GM21423 (cell line): ENCODE measurements around the gene AP3M1.
"Not testable (repeated sequence)": the region's sequence is repeated elsewhere in the genome, so short reads cannot be mapped to it uniquely, and the experiment has no call there.

Experiments used
- ATAC-seq: cut with Tn5 transposase; IDR thresholded peaks from one replicate; pipeline ENCODE4 v1.9.1; 2021; ENCODE audit warnings: mild to moderate bottlenecking, moderate library complexity; ENCODE audit not compliant: unreplicated experiment

The AP3M1 gene

DNA sequence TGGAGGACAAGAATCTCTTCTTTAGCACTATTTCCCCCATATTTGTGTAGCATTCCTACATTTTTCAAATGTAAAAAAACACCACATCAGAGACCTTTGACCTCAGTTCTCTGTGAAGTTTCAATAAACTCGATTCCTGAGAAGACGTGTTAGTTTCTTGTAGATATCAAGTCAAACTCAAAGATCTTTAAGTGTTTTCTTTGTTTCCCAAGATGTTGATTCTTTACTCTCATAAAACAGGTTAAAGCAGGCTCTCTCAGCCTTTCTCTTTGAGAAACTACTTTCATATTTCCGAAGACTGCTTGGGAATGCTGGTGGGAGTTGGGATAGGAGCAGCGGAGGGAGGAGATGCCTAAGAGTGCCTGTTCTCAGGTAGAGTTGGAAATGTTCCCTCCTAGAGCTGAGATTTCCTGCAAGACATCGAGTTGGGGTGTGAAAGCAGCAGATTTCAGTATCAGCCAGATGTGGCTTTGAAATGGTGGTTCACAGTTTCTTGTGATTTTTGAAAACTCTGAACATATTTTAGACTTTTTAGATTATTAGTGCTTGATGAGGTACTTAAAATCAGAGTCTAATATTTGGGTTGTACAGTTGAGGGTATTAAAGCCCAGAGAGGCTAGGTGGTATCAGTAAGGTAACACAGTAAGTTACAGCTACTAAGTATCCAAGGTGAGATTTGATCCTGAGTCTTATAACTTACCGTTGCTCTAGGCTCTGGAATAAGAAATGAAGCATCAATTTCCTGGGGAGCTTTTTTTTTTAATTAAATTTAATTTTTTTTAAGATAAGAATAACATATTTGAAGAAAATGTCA lies 14.3 kb upstream of the AP3M1 start:
- ATAC-seq = no peak

- no peak for ATAC-seq
These were observed 12.9 kb upstream of the AP3M1 start for GRCh38 chr10:74163319-74164068.

GRCh38 chr10:74160013-74160412 lies 9.4 kb upstream of the AP3M1 start:
- no peak for ATAC-seq

DNA sequence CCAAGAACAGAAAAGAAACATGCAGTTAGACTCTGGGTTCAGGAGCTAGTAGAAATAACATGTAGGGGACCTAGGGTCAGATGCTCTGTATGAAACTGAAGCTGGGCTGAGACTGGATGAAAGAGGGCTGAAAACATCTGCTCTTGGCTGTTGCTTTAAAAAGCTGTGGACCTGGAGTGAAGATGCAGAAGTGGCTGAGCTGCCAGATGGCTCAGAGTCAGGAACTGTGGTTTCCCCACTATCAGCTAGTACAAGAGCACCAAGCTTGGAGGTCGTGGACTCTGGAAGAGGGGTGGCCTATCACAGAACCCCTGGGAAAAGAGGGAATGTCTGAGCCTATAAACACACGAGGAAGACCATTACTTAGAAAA lies 6.3 kb upstream of the AP3M1 start:
- ATAC-seq = no peak

DNA sequence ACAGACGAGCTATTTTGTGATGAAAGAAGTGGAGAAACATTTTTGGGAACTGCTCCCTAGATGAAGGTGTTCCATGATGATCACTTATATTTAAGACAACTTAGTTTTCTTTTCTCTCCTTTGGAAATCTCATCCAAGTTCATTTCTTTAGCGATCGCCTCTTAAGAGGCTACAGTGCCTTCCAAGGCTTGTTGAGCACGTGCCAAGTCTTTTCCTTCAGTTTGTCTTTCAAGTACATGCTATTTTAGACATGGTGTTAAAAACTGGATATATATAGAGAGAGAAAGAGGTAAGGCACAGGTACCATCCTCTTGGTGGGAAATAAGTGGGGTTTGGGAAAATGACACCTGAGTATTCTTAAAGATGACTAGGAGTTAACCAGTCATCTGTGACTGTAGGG lies 3.0 kb upstream of the AP3M1 start:
- no peak for ATAC-seq

GRCh38 chr10:74153123-74153522 lies 2.5 kb upstream of the AP3M1 start:
- ATAC-seq = no peak

DNA sequence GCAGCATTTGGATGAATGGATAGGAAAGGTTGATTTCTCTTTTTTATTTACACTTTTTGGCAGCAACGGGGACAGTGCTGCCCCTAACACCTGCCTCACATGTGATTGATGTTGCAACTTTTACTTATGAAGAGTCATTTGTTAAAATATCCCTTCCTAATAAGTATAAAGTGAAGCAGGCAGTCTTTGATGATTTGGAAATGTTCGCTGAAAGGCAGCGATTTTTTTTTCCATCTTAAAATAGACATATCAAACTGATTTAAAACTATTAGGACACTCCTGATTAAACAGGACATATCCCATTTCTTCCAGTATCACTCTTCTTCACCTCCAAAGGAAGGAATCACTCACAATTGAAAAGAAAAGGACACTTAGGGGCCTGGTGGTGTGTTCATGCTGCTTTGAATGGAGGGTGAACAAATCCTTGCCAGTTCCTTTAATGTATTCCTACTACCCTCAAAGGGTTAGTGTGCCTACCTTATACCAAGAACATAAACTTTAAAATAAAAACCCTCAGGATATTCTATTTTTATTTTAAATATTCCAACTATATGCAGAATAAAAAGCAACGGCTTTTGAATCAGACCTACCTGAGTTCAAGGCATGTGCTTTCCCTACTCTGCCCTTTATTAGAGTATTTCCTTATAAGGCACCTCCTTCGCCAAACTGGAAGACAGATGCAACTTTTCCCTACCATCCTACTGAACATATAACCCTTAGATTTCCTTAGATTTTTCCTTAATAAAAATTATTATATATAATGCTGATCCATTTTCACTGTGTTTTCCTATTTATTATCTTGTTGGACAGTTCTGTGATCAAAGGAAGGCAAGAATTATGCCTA lies 1.5 kb upstream of the AP3M1 start:
- no peak for ATAC-seq

- ATAC-seq = peak; percentile 82
These were observed 606 bp upstream of the AP3M1 start, which contains the start of gene ADK for GRCh38 chr10:74150990-74151878. ADK (plus strand) TSS chr10:74151221; CDS start chr10:74151279, 58 bp downstream.

DNA sequence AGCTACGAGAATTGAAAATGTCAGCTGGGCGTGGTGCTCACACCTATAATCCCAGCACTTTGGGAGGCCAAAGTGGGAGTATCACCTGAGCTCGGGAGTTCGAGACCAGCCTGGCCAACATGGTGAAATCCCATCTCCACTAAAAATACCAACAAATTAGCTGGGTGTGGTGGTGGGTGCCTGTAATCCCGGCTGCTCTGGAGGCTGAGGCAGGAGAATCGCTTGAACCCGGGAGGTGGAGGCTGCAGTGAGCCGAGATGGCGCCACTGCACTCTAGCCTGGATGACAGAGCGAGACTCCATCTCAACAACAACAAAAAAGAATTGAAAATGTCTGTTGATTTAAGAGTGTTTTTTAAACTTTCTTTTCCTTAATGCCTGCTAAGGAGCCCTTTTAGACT lies 3.6 kb downstream of the AP3M1 start:
- not testable (repeated sequence) for ATAC-seq

DNA sequence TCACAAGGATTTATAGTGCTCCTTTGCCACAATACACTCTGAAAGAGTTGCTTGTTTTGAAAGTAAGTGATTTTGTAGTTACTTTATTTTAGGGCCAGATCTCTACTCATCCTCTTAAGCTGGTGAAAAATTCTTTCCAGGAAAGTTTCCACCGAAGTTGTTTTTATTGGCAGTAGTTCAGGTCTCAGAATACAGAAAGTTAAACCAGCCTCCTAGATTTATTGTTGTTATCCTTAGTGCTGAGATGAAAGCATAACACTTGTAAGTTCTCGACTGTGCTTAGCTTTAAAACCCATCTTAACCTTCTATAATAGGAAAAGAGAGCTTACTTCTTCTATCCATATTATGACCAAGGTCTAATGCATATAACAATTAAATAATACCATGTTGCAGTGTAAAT lies 5.5 kb downstream of the AP3M1 start:
- no peak for ATAC-seq

- ATAC-seq = no peak
These were observed 10.1 kb downstream of the AP3M1 start for GRCh38 chr10:74140553-74140952.

DNA sequence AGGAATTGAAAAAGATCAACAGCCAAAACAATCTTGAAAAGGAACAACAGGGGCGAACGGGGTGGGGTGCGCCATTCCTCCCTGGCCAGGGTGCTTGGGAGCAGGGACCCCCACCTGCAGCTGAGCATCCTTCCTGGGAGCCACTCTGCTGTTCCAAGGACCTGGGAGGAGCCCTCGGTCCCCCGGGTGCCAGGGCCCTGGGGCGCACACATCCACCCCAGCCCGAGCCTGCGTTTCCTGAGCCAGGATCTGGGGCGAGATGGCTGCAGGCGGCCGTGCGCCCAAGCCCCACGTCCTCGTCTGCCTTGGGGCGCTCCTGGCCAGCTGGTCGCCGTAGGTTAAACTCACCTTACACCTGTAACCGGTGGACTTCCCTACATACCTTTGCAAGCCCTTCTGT lies 10.6 kb downstream of the AP3M1 start:
- no peak for ATAC-seq

GRCh38 chr10:74138596-74138995 lies 12.0 kb downstream of the AP3M1 start:
- not testable (repeated sequence) for ATAC-seq

- ATAC-seq = no peak
These were observed 12.6 kb downstream of the AP3M1 start for GRCh38 chr10:74137992-74138391.

DNA sequence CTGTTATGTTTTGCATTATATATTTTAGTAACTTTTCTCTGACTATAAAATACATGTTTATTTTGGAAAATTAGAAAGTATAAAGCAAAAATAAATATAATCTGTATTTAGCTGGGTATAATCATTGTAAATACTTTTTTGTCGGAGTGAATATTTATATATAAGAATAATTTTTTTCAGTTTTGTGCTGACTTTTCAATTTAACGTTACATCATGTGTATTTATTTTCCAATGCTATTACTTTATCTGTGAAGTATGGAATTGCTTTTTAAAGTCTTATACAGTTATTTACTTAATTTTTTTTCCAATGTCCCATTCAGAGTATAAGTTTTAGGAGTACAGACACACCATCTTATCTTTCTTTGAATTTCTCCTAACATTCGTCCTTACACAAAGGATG lies 15.2 kb downstream of the AP3M1 start:
- ATAC-seq = no peak

- no peak for ATAC-seq
These were observed 16.5 kb downstream of the AP3M1 start for GRCh38 chr10:74133923-74134820.

DNA sequence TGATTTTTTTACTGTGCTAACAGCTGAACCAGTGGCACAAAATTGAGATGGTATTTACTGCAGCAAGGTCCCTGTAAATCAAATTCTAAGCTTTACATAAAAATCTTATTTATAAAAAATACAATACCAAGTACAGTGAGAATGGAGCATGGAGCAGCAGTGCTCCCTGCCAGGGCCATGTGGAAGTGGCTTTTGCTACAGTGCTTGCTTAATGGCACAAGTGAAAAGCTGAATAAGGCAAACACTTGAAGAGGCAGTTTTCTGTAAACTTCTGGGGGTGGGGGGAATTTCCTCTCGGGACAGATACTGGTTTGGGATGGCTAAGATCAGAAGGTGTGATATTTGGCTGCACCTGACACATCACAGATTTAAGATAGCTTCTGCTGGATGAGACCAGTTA lies 27.5 kb downstream of the AP3M1 start:
- ATAC-seq = no peak

GRCh38 chr10:74122060-74122459 lies 28.6 kb downstream of the AP3M1 start:
- ATAC-seq = no peak

GRCh38 chr10:74121368-74121767 lies 29.3 kb downstream of the AP3M1 start:
- ATAC-seq = no peak
